A549 (cell line): ENCODE data around the gene GRPEL2. TPM values are rescaled to one million over a fixed set of nuclear protein-coding genes. Genes with fewer than 3 reads are reported as not detected.

Experiments
- ATAC-seq, 2 experiments: fragments of 200-7000 bp in 1 of 2; fragments of >200 bp in 1 of 2; cut with Nextera tagmentation in 1 of 2; cut with Tn5 transposase in 1 of 2; 3 replicates each; pipeline versions ENCODE4 v1.8.0 to v1.9.1; 2018 to 2020; ENCODE audit warnings: mild to moderate bottlenecking in 1 of 2, moderate library complexity in 1 of 2
- CTCF ChIA-PET: fragments of 300-600 bp; sonication (Branson Sonifier 250); formaldehyde crosslinking; extraction: SDS; loops from one replicate; lab custom pipeline; 2021; ENCODE audit warnings: antibody characterized with exemption, inconsistent platforms; lab: Yijun Ruan, JAX
- POLR2A ChIA-PET: fragments of 350-600 bp; formaldehyde crosslinking; extraction: SDS; loops from one replicate; lab custom pipeline; 2021; ENCODE audit warnings: antibody characterized with exemption, inconsistent platforms; lab: Yijun Ruan, JAX
- DNase-seq, 2 experiments: peaks; one replicate each; pipeline versions ENCODE4 v3.0.0 to v3.0.0-alpha.2; 2011 to 2016; ENCODE audit warnings: low read depth in 1 of 2, low spot score in 1 of 2
- FAIRE-seq: peaks from 2 replicates; lab custom pipeline; 2011; peaks lifted over from hg19 to GRCh38; lab: Jason Lieb, UNC
- H3K27ac ChIP-seq, 2 experiments: fragments of >200 bp; sonication (Bioruptor Twin); formaldehyde crosslinking; 3 replicates each; pipeline ENCODE4 v1.5.1; 2016 to 2017
- H3K4me1 ChIP-seq: fragments of >200 bp; sonication (Bioruptor Twin); formaldehyde crosslinking; 3 replicates; pipeline ENCODE4 v1.6.1; 2016
- H3K4me2 ChIP-seq: fragments of >200 bp; sonication (Bioruptor Twin); formaldehyde crosslinking; 3 replicates; pipeline ENCODE4 v1.6.1; 2016
- H3K4me3 ChIP-seq: fragments of >200 bp; sonication (Bioruptor Twin); formaldehyde crosslinking; 3 replicates; pipeline ENCODE4 v1.5.1; 2016
- H3K9me3 ChIP-seq: fragments of >200 bp; sonication (Bioruptor Twin); formaldehyde crosslinking; 3 replicates; pipeline ENCODE4 v1.6.1; 2016
- CBX8 ChIP-seq: fragments of 200-600 bp; sonication (generic); IDR thresholded peaks from 2 replicates; pipeline ENCODE4 v1.6.1; 2016
- CHD4 ChIP-seq: fragments of 200-600 bp; sonication (generic); IDR thresholded peaks from 2 replicates; pipeline ENCODE4 v1.6.1; 2016; ENCODE audit warnings: antibody characterized with exemption, mild to moderate bottlenecking, borderline replicate concordance
- ESRRA ChIP-seq: fragments of 150-350 bp; IDR thresholded peaks from 2 replicates; pipeline ENCODE4 v1.6.1; 2014; ENCODE audit warnings: mild to moderate bottlenecking, low read length, borderline replicate concordance
- FOSB ChIP-seq: fragments of 250-450 bp; sonication (Bioruptor Pico); IDR thresholded peaks from 2 replicates; pipeline ENCODE4 v1.5.0; 2020; ENCODE audit warnings: mild to moderate bottlenecking, moderate library complexity
- FOSL2 ChIP-seq, 2 experiments: fragments of 450-650 bp in 1 of 2; fragments of >200 bp in 1 of 2; sonication (Bioruptor Twin) in 1 of 2; formaldehyde crosslinking; IDR thresholded peaks; 2 replicates each; pipeline versions ENCODE4 v1.5.0 to v1.6.1; 2016 to 2020; ENCODE audit warnings: mild to moderate bottlenecking in 1 of 2, moderate library complexity in 1 of 2
- FOXS1 ChIP-seq: fragments of 250-450 bp; sonication (Bioruptor Pico); IDR thresholded peaks from 2 replicates; pipeline ENCODE4 v1.5.0; 2020; ENCODE audit warnings: mild to moderate bottlenecking, moderate library complexity
- JUNB ChIP-seq: fragments of >200 bp; sonication (Bioruptor Twin); formaldehyde crosslinking; IDR thresholded peaks from 2 replicates; pipeline ENCODE4 v1.6.1; 2016
- KDM1A ChIP-seq: fragments of 200-600 bp; sonication (generic); IDR thresholded peaks from 2 replicates; pipeline ENCODE4 v1.6.1; 2016; ENCODE audit warnings: low read depth, mild to moderate bottlenecking
- KDM5A ChIP-seq: fragments of 200-600 bp; sonication (generic); IDR thresholded peaks from 2 replicates; pipeline ENCODE4 v1.6.1; 2016; ENCODE audit warnings: antibody characterized with exemption, mild to moderate bottlenecking
- MAFK ChIP-seq: fragments of 450-650 bp; IDR thresholded peaks from 2 replicates; pipeline ENCODE4 v1.6.1; 2014; ENCODE audit not compliant: partially characterized antibody
- MAZ ChIP-seq: fragments of 150-350 bp; IDR thresholded peaks from 2 replicates; pipeline ENCODE4 v1.6.1; 2014; ENCODE audit warnings: antibody characterized with exemption, low read depth, low read length, borderline replicate concordance
- MYC ChIP-seq: IDR thresholded peaks from 2 replicates; pipeline ENCODE4 v1.6.1; 2012; ENCODE audit warnings: mild to moderate bottlenecking, inconsistent platforms, low read length, improper control_type of control experiment, borderline replicate concordance
- NFE2L2 ChIP-seq: fragments of 150-350 bp; conservative IDR thresholded peaks from 2 replicates; pipeline ENCODE4 v1.6.1; 2014; ENCODE audit warnings: low read length
- PHF8 ChIP-seq: fragments of 200-600 bp; sonication (generic); IDR thresholded peaks from 2 replicates; pipeline ENCODE4 v1.6.1; 2016; ENCODE audit warnings: low read depth, mild to moderate bottlenecking, antibody characterized with exemption, moderate library complexity, borderline replicate concordance
- POLR2AphosphoS2 ChIP-seq: conservative IDR thresholded peaks from 2 replicates; pipeline ENCODE4 v1.6.1; 2012; ENCODE audit warnings: low read length, improper control_type of control experiment, inconsistent platforms
- RARB ChIP-seq: fragments of 250-450 bp; sonication (Bioruptor Pico); IDR thresholded peaks from 2 replicates; pipeline ENCODE4 v1.8.0; 2021; ENCODE audit warnings: mild to moderate bottlenecking, moderate library complexity
- RCOR1 ChIP-seq: fragments of 150-350 bp; IDR thresholded peaks from 2 replicates; pipeline ENCODE4 v1.6.1; 2014; ENCODE audit warnings: antibody characterized with exemption, low read length, low read depth
- TP53 ChIP-seq: fragments of 250-450 bp; sonication (Bioruptor Pico); IDR thresholded peaks from 2 replicates; pipeline ENCODE4 v1.5.0; 2021; ENCODE audit warnings: mild to moderate bottlenecking, moderate library complexity
- ZFP36 ChIP-seq: fragments of 450-650 bp; IDR thresholded peaks from 2 replicates; pipeline ENCODE4 v1.6.1; 2014; ENCODE audit warnings: borderline replicate concordance; ENCODE audit not compliant: partially characterized antibody
- WGBS: methylation state at CpG from one replicate; pipeline ENCODE4 v1.1.6; 2017; ENCODE audit errors: missing lambda C conversion rate; 5-methylcytosine and 5-hydroxymethylcytosine counted together
- polyA plus RNA-seq, 4 experiments: library from polyadenylated mRNA; depleted of rRNA in 3 of 4; stranded (reverse); fragments of >200 nt; fragmentation: RNase III in 1 of 4; extraction: RNeasy Plus Mini Kit Qiagen cat#74134 plus additional on column Dnase treatment in 1 of 4; gene quantifications; 2 replicates in 3 of 4; 3 replicates in 1 of 4; pipeline ENCODE4 v1.2.3, GENCODE V29; 2011 to 2017
- TF ChIP-seq, protein P1 (sequence below): IDR thresholded peaks from 2 replicates; pipeline ENCODE4 v1.6.1; 2012; ENCODE audit warnings: low read depth, borderline replicate concordance
- TF ChIP-seq, protein P2 (sequence below): fragments of 150-350 bp; IDR thresholded peaks from 2 replicates; pipeline ENCODE4 v1.6.1; 2014; ENCODE audit warnings: low read depth, mild to moderate bottlenecking, low read length
- TF ChIP-seq, protein P3 (sequence below): fragments of 250-450 bp; sonication (Bioruptor Pico); IDR thresholded peaks from 2 replicates; pipeline ENCODE4 v1.5.0; 2020; ENCODE audit warnings: low read depth, mild to moderate bottlenecking, moderate library complexity

GRPEL2 gene
- polyA plus RNA-seq, 2 of the 4 experiments (the other 2 are of a cell fraction), result 10.4 to 26.4 TPM

GRCh38 chr5:149338364-149338763 is 6.9 kb upstream of the GRPEL2 start:
- DNase-seq, result no peak
- H3K9me3 ChIP-seq, result no peaks in the 10 kb centered on the region

GRCh38 chr5:149340920-149341319 is 4.4 kb upstream of the GRPEL2 start:
- TF ChIP-seq, protein P1, sequence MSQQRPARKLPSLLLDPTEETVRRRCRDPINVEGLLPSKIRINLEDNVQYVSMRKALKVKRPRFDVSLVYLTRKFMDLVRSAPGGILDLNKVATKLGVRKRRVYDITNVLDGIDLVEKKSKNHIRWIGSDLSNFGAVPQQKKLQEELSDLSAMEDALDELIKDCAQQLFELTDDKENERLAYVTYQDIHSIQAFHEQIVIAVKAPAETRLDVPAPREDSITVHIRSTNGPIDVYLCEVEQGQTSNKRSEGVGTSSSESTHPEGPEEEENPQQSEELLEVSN, result no peak
- no peak for TF ChIP-seq JUNB
- TF ChIP-seq, protein P2, sequence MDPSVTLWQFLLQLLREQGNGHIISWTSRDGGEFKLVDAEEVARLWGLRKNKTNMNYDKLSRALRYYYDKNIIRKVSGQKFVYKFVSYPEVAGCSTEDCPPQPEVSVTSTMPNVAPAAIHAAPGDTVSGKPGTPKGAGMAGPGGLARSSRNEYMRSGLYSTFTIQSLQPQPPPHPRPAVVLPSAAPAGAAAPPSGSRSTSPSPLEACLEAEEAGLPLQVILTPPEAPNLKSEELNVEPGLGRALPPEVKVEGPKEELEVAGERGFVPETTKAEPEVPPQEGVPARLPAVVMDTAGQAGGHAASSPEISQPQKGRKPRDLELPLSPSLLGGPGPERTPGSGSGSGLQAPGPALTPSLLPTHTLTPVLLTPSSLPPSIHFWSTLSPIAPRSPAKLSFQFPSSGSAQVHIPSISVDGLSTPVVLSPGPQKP, result no peak
- TF ChIP-seq, all 56 proteins: peak for 0
- Histone ChIP-seq H3K27ac (no peak overlapping the region), H3K4me3 (no peak overlapping the region), H3K4me1 (peaks cover 23% of the 10 kb centered on the region), H3K9me3 (no peaks in the 10 kb centered on the region), H3K4me2 (no peak overlapping the region)
- ChIA-PET CTCF (interaction anchor here (0.7 to 12.7 kb wide), 6 partner anchors 17 to 93 kb away, joined by 3 to 93 read pairs (median 6); no protein-coding TSS in a partner anchor), POLR2A (no interaction called here)
- DNase-seq (no peak), FAIRE-seq (no peak), ATAC-seq (no peak)
- WGBS, result 43% methylated on average over 1 of the region's 1 CpG

More at GRCh38 chr5:149338364-149338763, 6.9 kb upstream of the GRPEL2 start:
- Histone ChIP-seq H3K4me1 (peaks cover 17% of the 10 kb centered on the region), H3K4me3 (no peak overlapping the region), H3K4me2 (peak overlapping the region; percentile 42; the same call in 2 of the 3 replicates), H3K27ac (no peak overlapping the region)
- FAIRE-seq, result no peak
- POLR2A ChIA-PET, result no interaction called here
- no peak for TF ChIP-seq KDM5A
- TF ChIP-seq MYC, result no peak
- no peak for TF ChIP-seq ZFP36
- TF ChIP-seq NFE2L2, result no peak
- no peak for TF ChIP-seq FOSL2 (IDR thresholded peaks at IDR 0.05)
- no peak for TF ChIP-seq FOSL2 (CRISPR knock-in tag; IDR thresholded peaks at IDR 0.05)
- TF ChIP-seq RCOR1, result no peak
- TF ChIP-seq FOXS1 (CRISPR knock-in tag), result no peak
- TF ChIP-seq CBX8, result no peak
- TF ChIP-seq, protein P3, sequence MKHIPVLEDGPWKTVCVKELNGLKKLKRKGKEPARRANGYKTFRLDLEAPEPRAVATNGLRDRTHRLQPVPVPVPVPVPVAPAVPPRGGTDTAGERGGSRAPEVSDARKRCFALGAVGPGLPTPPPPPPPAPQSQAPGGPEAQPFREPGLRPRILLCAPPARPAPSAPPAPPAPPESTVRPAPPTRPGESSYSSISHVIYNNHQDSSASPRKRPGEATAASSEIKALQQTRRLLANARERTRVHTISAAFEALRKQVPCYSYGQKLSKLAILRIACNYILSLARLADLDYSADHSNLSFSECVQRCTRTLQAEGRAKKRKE (CRISPR knock-in tag), result no peak
- no peak for TF ChIP-seq MAFK
- TF ChIP-seq RARB, result no peak
- TF ChIP-seq CHD4, result no peak
- no peak for TF ChIP-seq FOSB (CRISPR knock-in tag)
- no peak for TF ChIP-seq KDM1A
- CTCF ChIA-PET, result interaction anchor here (0.8 to 12.7 kb wide), 4 partner anchors 11 to 33 kb away, joined by 3 to 93 read pairs (median 4); no protein-coding TSS in a partner anchor
- 33% methylated on average over 1 of the region's 1 CpG for WGBS
- ATAC-seq, result peak in 1 of 2 experiments; percentile 46; a peak in 2 of 6 replicates

GRCh38 chr5:149341876-149342275 is 3.4 kb upstream of the GRPEL2 start:
- POLR2A ChIA-PET, result no interaction called here
- H3K4me1 ChIP-seq, result peaks cover 25% of the 10 kb centered on the region
- no peaks in the 10 kb centered on the region for H3K9me3 ChIP-seq
- ATAC-seq (no peak), FAIRE-seq (no peak), DNase-seq (no peak)
- CTCF ChIA-PET, result interaction anchor here (1.1 to 12.7 kb wide), 5 partner anchors 24 to 92 kb away, joined by 3 to 93 read pairs (median 9); no protein-coding TSS in a partner anchor
- H3K27ac ChIP-seq, result no peak overlapping the region
- TF ChIP-seq POLR2AphosphoS2 (no peak), MAZ (no peak), ESRRA (no peak), PHF8 (no peak), TP53 (CRISPR knock-in tag) (no peak)
- TF ChIP-seq, all 56 proteins: peak for 0
- H3K4me3 ChIP-seq, result no peak overlapping the region
- H3K4me2 ChIP-seq, result no peak overlapping the region
